NCI-H345 treated with DMSO at 0.1 percent for 48 hours (cell line): ENCODE measurements around the gene OR6C3.
"Not testable (repeated sequence)": the region's sequence is repeated elsewhere in the genome, so short reads cannot be mapped to it uniquely, and the experiment has no call there.

ENCODE experiments used
- DNase-seq: peaks from one replicate; lab custom pipeline; 2025; ENCODE audit not compliant: unreplicated experiment; lab: John Stamatoyannopoulos, UW

The OR6C3 gene

DNA sequence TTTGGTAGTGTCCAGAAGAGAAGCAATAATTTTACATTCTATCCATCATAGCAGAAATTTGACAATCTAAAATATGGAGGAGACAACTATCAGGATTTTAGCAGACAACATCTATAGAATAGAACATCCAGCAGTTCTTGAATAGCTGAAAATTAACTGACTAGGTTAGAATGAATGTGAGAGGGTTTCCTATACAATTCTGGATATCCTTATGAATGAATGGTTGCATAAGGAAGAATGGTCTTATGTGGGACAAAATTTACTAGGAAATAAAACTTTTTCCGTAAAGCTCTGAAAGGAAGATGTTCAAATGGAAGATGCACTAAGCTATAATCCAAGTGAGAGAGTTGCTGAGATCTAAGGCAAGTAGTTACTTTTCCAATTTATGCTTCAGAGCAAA is at the start of gene OR6C3:
Gene OR6C3 (plus strand): TSS at position 301 of the 400 bp plus-strand sequence. CDS start 955 bp downstream, outside the sequence.
- DNase-seq: no peak

DNA sequence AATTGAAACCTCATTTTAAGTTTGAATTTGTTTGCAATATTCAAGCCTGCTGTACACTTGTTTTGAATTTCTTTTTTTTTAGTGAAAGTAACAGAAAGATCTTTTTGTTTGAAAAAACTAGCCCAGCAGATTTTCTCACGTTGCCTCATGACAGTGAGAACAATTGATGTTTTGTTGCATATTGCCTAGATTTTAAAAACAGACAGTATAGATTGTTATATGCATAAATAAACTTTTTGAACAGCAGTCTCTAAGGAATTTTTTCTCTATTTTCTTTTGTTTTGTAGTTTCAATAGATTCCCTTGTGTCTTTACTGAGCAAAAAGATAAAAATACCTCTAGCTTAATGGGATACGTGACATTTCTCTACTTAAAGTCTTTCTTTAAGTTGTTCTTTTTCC is 49.6 kb upstream of the OR6C3 start:
- DNase-seq: no peak

DNA sequence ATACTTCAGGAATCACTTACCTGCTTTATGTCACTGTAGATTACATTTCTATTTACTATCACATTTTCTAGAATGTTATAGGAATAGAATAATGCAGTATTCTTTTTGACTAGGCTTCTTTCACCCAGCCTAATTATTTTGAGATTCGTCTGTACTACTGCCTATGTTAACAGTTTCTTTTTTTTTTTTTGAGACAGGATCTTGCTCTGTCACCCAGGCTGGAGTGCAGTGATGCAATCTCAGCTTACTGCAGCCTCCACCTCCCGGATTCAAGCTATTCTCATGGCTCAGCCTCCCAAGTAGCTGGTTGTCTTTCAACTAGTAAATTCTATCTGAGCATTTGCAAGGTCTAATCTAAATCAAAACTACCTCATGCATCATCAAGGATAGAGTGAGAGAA is 40.5 kb upstream of the OR6C3 start:
- no peak for DNase-seq

DNA sequence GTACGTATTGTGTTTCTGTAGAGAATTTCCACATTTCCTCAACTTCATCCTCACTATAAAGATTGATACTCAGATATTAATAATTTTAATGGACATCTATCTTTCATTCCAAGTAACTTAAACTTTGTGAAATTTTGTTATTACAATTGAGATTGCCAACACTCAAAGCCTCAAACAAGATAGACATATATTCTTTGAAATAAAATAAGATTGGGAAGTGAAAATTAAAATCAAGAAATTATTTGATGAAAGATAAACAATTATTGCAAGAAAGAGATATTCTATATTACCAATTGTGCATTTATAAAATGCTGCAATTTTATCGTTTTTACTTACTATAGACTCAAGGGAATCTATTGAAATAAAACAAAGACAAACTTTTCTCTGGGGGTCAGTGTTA is 34.1 kb upstream of the OR6C3 start, which contains the start of gene OR6C6:
Gene OR6C6 (minus strand): TSS at position 101 of the 400 bp plus-strand sequence. CDS start 1,337 bp downstream, outside the sequence.
- no peak for DNase-seq

DNA sequence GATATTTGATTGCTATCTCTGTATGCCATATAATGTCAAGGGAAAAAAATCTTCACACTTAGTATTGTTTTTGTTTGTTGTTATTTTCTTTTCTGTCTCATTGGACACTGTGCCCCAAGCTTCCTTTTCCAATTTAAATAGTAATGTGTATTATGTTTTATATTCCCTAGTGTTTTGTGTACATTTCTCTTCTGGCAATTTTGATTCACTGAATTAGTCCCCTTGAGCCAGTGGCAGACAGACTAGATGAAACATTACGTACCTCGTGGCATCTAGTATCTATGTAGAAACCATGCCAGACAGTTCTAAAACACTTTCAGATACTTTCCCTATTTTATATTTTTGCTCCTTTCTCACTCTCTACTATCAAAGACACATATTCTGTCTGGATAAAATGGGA is 16.5 kb upstream of the OR6C3 start, which contains the start of gene OR6C1:
Gene OR6C1 (plus strand): TSS at position 301 of the 400 bp plus-strand sequence. CDS start 6,257 bp downstream, outside the sequence.
- no peak for DNase-seq

DNA sequence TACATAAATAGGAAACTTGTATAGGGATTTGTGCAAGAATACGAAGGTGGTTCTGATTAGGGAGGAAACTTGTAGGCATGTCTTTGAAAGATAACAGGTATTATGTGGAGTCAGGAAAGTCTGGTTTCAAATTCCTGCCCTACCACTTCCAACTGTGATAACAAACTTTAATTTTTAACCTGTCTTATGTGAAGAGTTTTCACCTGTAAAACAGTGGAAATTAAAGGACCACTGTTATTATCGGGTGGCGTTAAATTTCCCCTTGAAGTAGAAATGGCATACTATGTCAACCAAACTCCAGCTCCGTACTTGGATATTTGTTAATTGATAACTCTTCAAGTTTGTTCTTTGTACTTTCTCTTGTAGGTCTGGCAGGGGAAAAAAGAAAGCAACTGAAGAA is 10.3 kb upstream of the OR6C3 start:
- no peak for DNase-seq

DNA sequence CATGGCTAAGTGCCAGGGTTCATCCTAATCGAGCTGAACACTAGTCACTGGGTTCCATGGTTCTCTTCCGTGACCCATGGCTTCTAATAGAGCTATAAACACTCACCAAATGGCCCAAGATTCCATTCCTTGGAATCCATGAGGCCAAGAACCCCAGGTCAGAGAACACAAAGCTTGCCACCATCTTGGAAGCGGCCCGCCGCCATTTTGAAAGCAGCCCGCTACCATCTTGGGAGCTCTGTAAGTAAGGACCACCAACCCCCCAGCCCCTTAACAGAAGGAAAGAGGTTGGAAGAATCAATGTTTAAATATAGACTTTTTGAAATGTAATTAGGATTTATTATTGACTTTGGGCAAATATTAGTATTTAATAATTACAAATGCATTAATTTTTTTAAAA is 4.7 kb upstream of the OR6C3 start:
- DNase-seq: not testable (repeated sequence)

DNA sequence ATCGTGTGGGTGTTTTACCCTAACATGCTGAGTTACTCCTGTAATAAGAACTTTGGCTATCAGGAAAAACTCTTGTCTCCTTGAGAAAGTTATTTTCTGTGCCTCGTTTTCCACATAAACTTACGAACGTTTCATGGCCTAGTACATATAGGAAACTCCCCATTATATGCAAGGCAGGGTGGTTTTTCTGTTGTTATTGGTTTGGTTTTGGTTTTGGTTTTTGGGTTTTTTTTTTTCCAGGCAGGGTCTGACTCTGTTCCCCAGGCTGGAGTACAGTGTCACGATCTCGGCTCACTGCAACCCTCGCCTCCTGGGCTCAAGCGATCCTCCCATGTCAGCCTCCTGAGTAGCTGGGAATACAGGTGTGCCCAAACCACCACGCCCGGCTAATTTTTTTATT is 5.5 kb downstream of the OR6C3 start:
- DNase-seq: no peak

DNA sequence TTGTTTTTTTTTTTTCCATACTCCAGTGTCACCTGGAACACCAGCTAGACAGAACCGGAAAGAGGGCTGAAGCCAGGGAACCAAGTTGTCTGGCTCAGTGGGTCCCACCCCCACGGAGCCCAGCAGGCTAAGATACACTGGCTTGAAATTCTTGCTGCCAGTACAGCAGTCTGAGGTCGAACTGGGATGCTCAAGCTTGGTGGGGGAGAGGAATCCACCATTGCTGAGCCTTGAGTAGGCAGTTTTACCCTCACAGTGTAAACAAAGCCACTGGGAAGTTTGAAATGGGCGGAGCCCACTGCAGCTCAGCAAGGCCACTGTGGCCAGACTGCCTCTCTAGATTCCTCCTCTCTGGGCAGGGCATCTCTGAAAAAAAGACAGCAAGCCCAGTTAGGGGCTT is 24.8 kb downstream of the OR6C3 start:
- DNase-seq: not testable (repeated sequence)

DNA sequence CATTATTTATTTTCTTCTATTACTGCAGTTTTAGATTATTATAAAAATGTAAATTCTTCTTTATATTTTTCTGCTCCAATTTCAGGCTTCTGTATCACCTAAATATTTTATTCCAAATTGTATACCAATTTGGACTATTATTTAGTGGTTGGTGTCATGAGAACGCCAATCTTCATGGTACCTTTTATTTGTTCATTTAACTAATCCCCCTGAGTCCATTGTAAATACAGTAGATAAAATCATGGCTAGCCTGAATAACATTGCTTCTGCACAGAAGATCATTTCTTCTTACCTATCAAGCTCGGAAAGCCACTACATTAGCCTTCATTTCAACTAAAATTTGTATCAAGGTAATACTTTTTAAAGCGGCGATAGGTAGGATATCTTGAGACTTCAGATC is 32.1 kb downstream of the OR6C3 start, which contains the start of gene OR6C75:
Gene OR6C75 (plus strand): TSS at position 301 of the 400 bp plus-strand sequence. CDS start 2,136 bp downstream, outside the sequence.
- DNase-seq: no peak

DNA sequence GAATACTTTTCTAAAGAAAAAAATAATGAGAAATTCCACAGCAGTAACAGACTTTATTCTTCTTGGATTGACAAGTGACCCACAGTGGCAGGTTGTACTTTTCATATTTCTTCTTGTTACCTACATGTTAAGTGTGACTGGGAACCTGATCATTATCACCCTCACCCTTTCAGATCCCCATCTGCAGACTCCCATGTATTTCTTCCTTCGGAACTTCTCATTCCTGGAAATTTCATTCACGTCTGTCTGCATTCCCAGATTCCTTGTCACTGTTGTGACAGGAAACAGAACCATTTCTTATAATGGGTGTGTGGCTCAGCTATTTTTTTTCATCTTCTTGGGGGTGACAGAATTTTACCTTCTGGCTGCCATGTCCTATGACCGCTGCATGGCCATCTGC is 34.5 kb downstream of the OR6C3 start:
- no peak for DNase-seq

DNA sequence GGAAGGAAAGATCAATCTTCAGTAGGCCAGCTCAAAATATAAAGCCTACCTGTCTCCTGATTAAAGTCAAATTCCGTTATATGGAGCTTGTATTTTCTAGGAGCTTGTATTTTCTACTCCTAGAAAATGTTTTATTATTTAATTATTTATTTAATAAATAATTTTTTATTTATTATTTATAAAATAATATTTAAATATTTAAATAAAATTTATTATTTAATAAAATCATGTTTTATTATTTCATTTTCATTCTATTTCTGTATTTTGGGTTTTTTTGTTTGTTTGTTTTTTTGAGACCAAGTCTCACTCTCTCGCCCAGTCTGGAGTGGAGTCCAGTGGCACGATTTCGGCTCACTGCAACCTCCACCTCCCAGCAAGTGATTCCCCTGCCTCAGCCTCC is 42.0 kb downstream of the OR6C3 start:
- DNase-seq: no peak
